Suprapubic skin (tissue), 3 donors: Measurements from ENCODE around the gene ROS1.

Experiments used
- EP300 ChIP-seq: sonication (generic); formaldehyde crosslinking; IDR thresholded peaks from one replicate; pipeline ENCODE4 v1.6.1; 2017; ENCODE audit warnings: antibody characterized with exemption
- TF ChIP-seq, protein P1 (sequence below), 2 donors: fragments of 200-600 bp in 1 of 2; fragments of 450-650 bp in 1 of 2; sonication (generic) in 1 of 2; IDR thresholded peaks; one replicate each; pipeline ENCODE4 v1.5.1; 2016 to 2019; ENCODE audit warnings: antibody characterized with exemption in 2 of 2, mild to moderate bottlenecking in 1 of 2, moderate library complexity in 1 of 2

DNA sequence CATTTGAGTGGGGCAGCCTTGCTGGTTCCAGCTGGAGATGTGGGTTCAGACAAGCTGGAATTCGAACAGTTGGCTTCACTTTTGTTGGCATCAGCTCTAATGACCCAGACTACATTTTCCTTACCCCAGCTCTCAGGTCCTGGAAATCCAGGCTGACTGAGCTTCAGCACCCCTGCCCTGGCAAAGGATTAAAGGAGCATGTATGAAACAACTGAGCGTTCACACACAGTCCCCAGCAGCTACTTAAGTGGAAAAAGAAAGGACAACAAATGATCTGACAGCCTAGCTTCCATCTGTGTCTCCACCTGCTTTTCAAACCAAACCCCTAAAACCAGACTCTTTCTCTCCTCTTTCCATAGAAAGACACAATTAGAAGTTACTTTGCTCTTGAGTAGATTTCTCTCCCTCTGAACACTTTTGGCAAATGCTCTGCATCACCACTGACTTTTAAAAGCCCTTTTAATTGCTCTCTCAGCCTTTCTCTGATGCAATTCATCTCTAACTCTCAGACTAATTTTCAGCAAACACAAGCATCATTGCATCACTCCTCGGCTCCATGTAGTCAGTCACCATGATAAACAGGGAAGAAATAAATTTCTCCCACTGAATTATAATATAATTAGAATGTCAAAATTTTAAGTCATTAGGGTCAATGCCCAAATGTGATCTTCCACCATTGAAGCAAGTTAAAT, 28.1 kb downstream of the ROS1 start:
- TF ChIP-seq, protein P1, sequence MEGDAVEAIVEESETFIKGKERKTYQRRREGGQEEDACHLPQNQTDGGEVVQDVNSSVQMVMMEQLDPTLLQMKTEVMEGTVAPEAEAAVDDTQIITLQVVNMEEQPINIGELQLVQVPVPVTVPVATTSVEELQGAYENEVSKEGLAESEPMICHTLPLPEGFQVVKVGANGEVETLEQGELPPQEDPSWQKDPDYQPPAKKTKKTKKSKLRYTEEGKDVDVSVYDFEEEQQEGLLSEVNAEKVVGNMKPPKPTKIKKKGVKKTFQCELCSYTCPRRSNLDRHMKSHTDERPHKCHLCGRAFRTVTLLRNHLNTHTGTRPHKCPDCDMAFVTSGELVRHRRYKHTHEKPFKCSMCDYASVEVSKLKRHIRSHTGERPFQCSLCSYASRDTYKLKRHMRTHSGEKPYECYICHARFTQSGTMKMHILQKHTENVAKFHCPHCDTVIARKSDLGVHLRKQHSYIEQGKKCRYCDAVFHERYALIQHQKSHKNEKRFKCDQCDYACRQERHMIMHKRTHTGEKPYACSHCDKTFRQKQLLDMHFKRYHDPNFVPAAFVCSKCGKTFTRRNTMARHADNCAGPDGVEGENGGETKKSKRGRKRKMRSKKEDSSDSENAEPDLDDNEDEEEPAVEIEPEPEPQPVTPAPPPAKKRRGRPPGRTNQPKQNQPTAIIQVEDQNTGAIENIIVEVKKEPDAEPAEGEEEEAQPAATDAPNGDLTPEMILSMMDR (IDR thresholded peaks at IDR 0.05): no peak
- no peak for TF ChIP-seq EP300
